CD4-positive, CD25-positive, alpha-beta regulatory T cell (primary cell): ENCODE data around the gene MRPL20. TPM values are rescaled to one million over a fixed set of nuclear protein-coding genes. Genes with fewer than 3 reads are reported as not detected.
"Not testable (repeated sequence)": the region's sequence is repeated elsewhere in the genome, so short reads cannot be mapped to it uniquely, and the experiment has no call there.

Experiments used
- ATAC-seq, 2 donors: fragments of 150-1000 bp; cut with Tn5 transposase; one replicate each; pipeline ENCODE4 v1.10.0; 2021; ENCODE audit warnings: low read depth in 2 of 2, moderate number of reproducible peaks in 2 of 2, moderate library complexity in 1 of 2
- DNase-seq, 3 donors: peaks; one replicate each; pipeline versions ENCODE4 v3.0.0 to v3.0.0-alpha.2; 2012 to 2022; ENCODE audit warnings: mixed read lengths in 1 of 3
- H3K27ac ChIP-seq: one replicate; pipeline ENCODE4 v1.7.0; 2013; ENCODE audit warnings: mild to moderate bottlenecking, low read length; ENCODE audit not compliant: insufficient read depth, poor library complexity, severe bottlenecking
- H3K27me3 ChIP-seq: one replicate; pipeline ENCODE4 v1.7.0; 2013; ENCODE audit warnings: low read length; ENCODE audit not compliant: control insufficient read depth, insufficient read depth
- H3K36me3 ChIP-seq: one replicate; pipeline ENCODE4 v1.7.0; 2013; ENCODE audit warnings: mild to moderate bottlenecking, low read length, moderate library complexity; ENCODE audit not compliant: control insufficient read depth, insufficient read depth
- H3K4me1 ChIP-seq: 2 replicates; pipeline ENCODE4 v1.7.0; 2013; ENCODE audit warnings: mild to moderate bottlenecking, low read length; ENCODE audit not compliant: insufficient read depth, control insufficient read depth, poor library complexity, severe bottlenecking
- H3K4me3 ChIP-seq: one replicate; pipeline ENCODE4 v1.7.0; 2013; ENCODE audit warnings: low read depth, mild to moderate bottlenecking, low read length, moderate library complexity
- H3K9me3 ChIP-seq, 2 experiments: 1 replicate in 1 of 2; 2 replicates in 1 of 2; pipeline ENCODE4 v1.7.0; 2013; ENCODE audit warnings: low read length in 2 of 2, mild to moderate bottlenecking in 1 of 2, moderate library complexity in 1 of 2; ENCODE audit not compliant: control insufficient read depth in 2 of 2
- H3K27ac Mint-ChIP-seq, 3 donors: one replicate each; pipeline ENCODE4 v1.8.0; 2020 to 2022; ENCODE audit warnings: mild to moderate bottlenecking in 3 of 3, mixed read lengths in 3 of 3, moderate library complexity in 2 of 3
- H3K27me3 Mint-ChIP-seq: one replicate; pipeline ENCODE4 v1.8.0; 2022; ENCODE audit warnings: mild to moderate bottlenecking, mixed read lengths
- H3K36me3 Mint-ChIP-seq: one replicate; pipeline ENCODE4 v1.8.0; 2020; ENCODE audit warnings: mixed read lengths
- H3K4me1 Mint-ChIP-seq, 4 donors: one replicate each; pipeline ENCODE4 v1.8.0; 2020 to 2022; ENCODE audit warnings: mixed read lengths in 4 of 4, mild to moderate bottlenecking in 1 of 4
- H3K4me3 Mint-ChIP-seq, 4 donors: one replicate each; pipeline ENCODE4 v1.8.0; 2020 to 2022; ENCODE audit warnings: mild to moderate bottlenecking in 4 of 4, mixed read lengths in 4 of 4, moderate library complexity in 3 of 4
- H3K9me3 Mint-ChIP-seq, 7 donors: one replicate each; pipeline ENCODE4 v1.8.0; 2020 to 2022; ENCODE audit warnings: mixed read lengths in 7 of 7, mild to moderate bottlenecking in 3 of 7, moderate library complexity in 2 of 7
- polyA plus RNA-seq, 4 donors: library from polyadenylated mRNA; unstranded; fragments of 300-500 nt; fragmentation: Illumina TruSeq; gene quantifications; one replicate each; pipeline ENCODE4 v1.2.3, GENCODE V29; 2021
- total RNA-seq: library from RNA; stranded (reverse); gene quantifications from one replicate; pipeline ENCODE4 v1.2.3, GENCODE V29; 2022

Gene MRPL20
- total and polyA plus RNA-seq, 5 donors from 2014 or later, result 83.4 to 188 (median 174) TPM

DNA sequence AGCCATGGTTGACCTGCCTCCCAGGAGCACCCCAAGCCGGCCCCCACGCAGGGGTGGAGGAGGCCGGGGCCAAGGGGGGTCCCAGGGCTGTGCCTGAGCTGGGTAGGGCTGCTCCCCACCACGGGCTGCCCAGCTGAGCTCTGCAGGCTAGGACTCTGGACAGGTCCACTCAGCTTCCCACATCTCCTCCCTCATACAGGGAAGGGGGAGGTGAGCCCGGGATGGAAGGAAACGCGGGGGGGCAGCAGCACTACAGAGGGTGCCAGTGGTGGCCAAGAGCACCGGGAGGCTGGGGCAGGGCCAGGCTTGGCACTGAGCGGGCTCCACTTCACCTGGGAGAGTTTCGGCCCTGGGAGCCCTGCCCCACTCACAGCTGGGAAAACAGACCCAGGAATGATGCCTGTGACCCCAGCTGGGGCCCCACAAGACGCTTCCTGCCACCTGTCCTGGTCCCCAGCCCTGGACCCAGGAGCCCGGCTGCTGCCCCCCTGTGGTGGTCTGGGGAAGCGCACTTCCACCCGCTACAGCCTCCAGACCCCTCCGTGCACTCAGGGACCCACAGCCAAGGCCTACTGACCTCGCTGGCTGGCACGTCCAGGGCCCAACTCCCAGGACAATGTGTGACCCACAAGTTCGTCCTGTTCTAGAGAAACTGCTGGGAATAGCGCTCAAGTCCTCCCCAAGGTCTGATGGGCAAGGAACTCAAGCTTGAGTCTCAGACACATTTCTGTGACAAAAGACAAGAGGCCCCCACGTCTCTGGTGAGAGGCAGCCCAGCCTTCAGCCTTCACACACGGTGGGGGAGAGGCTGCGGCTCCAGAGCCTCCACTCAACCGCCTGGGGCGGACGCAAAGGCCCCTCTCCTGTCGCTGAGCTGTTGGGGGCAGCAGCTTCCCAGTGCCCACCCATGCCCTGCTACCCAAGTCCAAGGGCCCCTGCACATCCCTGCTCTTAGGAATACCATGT is 35.1 kb downstream of the MRPL20 start:
- H3K4me3 Mint-ChIP-seq, result peak overlapping the region in 3 of 4 donors; percentile 75 to 84 (median 79)
- H3K27ac ChIP-seq, result peak overlapping the region; percentile 58

DNA sequence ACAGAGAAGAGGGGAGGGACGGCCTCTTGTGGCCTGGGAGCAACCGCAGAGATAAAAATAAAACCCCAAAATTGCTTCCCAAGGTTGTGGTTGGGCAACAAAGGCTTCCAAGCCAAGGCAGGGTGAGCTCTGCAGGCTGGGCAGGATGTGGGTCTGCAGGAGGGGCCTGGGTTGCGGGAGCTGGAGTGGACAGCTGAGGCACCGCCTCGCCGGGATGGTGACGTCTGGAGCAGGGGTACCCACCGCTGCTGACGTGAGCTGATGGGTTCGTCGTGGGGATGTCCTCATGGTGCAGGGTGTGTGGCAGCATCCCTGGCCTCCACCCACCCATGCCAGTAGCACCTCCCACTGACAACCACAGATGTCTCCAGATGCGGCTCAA is 35.7 kb downstream of the MRPL20 start:
- Histone ChIP-seq H3K27ac (peak overlapping the region; percentile 58), H3K27me3 (no peaks in the 10 kb centered on the region), H3K4me1 (peaks cover 39% of the 10 kb centered on the region), H3K9me3 (peaks cover 0 to 5% of the 10 kb centered on the region in 2 experiments), H3K4me3 (no peak overlapping the region), H3K36me3 (no peaks in the 10 kb centered on the region)
- ATAC-seq (no peak), DNase-seq (peak; percentile 58 to 72 (median 62))
- H3K9me3 Mint-ChIP-seq, result no peaks in the 10 kb centered on the region
- H3K36me3 Mint-ChIP-seq, result no peaks in the 10 kb centered on the region
- H3K4me1 Mint-ChIP-seq, result peaks cover 0 to 36% (median 6%) of the 10 kb centered on the region in 4 donors
- peak overlapping the region; percentile 23 to 68 (median 49) for H3K4me3 Mint-ChIP-seq
- H3K27me3 Mint-ChIP-seq, result no peaks in the 10 kb centered on the region
- peak overlapping the region in 1 of 3 donors; percentile 36 for H3K27ac Mint-ChIP-seq

More for the DNA sequence above, 35.1 kb downstream of the MRPL20 start:
- Histone ChIP-seq H3K36me3 (no peaks in the 10 kb centered on the region), H3K9me3 (peaks cover 0 to 4% of the 10 kb centered on the region in 2 experiments), H3K27me3 (no peaks in the 10 kb centered on the region), H3K4me1 (peaks cover 39% of the 10 kb centered on the region), H3K4me3 (no peak overlapping the region)
- ATAC-seq, result peak; percentile 25 to 34
- peak overlapping the region in 2 of 3 donors; percentile 56 to 79 for H3K27ac Mint-ChIP-seq
- no peaks in the 10 kb centered on the region for H3K36me3 Mint-ChIP-seq
- peaks cover 0 to 36% (median 6%) of the 10 kb centered on the region in 4 donors for H3K4me1 Mint-ChIP-seq
- DNase-seq, result peak; percentile 67 to 74 (median 74)
- H3K27me3 Mint-ChIP-seq, result no peaks in the 10 kb centered on the region
- H3K9me3 Mint-ChIP-seq, result no peaks in the 10 kb centered on the region

DNA sequence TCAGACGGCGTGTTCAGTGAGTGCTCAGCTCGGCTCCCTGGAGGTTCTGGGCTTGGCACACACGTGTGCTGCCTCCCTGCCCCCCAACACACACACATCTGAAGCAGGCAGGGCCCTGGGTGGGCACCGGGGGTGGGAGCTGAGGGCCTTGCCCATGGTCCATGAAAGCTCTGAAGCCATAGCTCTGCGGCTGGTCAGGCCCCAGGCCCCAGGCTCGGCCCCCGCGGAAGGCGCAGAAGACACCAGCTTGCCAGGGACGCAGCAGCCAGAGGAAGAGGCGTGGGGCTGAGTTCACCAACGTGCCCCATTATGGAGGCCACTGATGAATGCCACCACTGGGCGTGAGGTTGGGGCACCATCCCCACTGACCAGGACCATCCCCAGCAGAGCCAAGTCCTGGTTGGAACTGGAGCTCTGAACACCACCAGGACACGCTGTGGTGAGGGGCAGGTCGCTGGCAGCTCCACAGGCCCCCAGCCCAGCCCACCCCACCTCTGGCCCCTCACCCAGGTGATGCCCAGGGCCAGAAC is 36.3 kb downstream of the MRPL20 start:
- Mint-ChIP-seq H3K4me1 (peaks cover 0 to 36% (median 6%) of the 10 kb centered on the region in 4 donors), H3K36me3 (no peaks in the 10 kb centered on the region), H3K4me3 (peak overlapping the region in 2 of 4 donors; percentile 23 to 68), H3K27ac (no peak overlapping the region), H3K27me3 (no peaks in the 10 kb centered on the region), H3K9me3 (no peaks in the 10 kb centered on the region)
- DNase-seq (no peak), ATAC-seq (no peak)
- Histone ChIP-seq H3K36me3 (no peaks in the 10 kb centered on the region), H3K27ac (no peak overlapping the region), H3K9me3 (peaks cover 0 to 5% of the 10 kb centered on the region in 2 experiments), H3K4me3 (no peak overlapping the region), H3K27me3 (no peaks in the 10 kb centered on the region), H3K4me1 (peaks cover 36% of the 10 kb centered on the region)

DNA sequence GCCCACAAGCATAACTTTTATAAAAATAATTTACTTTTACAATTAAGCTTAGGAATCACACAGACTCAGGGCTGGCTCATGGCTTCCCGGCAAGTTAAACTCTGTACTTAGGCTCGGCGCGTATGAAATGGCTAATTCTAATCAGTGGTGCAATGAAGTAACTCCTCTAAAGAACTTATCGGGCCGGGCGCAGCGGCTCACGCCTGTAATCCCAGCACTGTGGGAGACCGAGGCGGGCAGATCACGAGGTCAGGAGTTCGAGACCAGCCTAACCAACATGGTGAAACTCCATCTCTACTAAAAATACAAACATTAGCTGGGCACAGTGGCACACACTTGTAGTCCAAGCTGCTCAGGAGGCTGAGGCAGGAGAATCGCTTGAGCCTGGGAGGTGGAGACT is 37.0 kb downstream of the MRPL20 start:
- not testable (repeated sequence) for H3K9me3 Mint-ChIP-seq, DNase-seq, H3K36me3 ChIP-seq, H3K4me3 ChIP-seq, H3K27ac ChIP-seq, H3K27me3 ChIP-seq, H3K27ac Mint-ChIP-seq, H3K36me3 Mint-ChIP-seq, H3K9me3 ChIP-seq, ATAC-seq, H3K27me3 Mint-ChIP-seq
- peaks cover 33% of the 10 kb centered on the region for H3K4me1 ChIP-seq
- peak overlapping the region in 1 of 4 donors; percentile 68 for H3K4me3 Mint-ChIP-seq
- peaks cover 0 to 31% (median under 1%) of the 10 kb centered on the region in 4 donors for H3K4me1 Mint-ChIP-seq

DNA sequence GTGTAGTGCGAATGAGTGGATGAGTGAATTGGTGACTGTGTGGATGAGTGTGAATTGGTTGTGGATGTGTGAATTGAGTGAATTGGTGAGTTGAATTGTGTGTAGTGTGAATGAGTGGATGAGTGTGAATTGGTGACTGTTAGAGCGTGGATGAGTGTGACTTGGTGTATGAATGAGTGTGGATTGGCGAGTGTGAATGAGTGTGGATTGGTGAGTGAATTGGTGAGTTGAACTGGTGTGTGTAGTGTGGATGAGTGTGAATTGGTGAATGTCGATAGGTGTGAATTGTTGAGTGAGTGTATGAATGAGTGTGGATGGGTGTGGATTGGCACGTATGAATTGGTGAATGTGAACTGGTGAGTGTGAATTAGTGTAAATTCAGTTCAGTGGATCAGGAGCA is 39.8 kb downstream of the MRPL20 start:
- ATAC-seq, result no peak
- H3K27ac Mint-ChIP-seq, result no peak overlapping the region
- DNase-seq, result peak in 1 of 3 donors; percentile 26
- Histone ChIP-seq H3K36me3 (no peaks in the 10 kb centered on the region), H3K27me3 (no peaks in the 10 kb centered on the region), H3K4me3 (no peak overlapping the region), H3K9me3 (peaks cover 0 to 5% of the 10 kb centered on the region in 2 experiments), H3K4me1 (peaks cover 17% of the 10 kb centered on the region), H3K27ac (no peak overlapping the region)
- no peaks in the 10 kb centered on the region for H3K36me3 Mint-ChIP-seq
- H3K4me1 Mint-ChIP-seq, result peaks cover 0 to 16% (median 0%) of the 10 kb centered on the region in 4 donors
- no peaks in the 10 kb centered on the region for H3K9me3 Mint-ChIP-seq
- no peak overlapping the region for H3K4me3 Mint-ChIP-seq
- no peaks in the 10 kb centered on the region for H3K27me3 Mint-ChIP-seq

DNA sequence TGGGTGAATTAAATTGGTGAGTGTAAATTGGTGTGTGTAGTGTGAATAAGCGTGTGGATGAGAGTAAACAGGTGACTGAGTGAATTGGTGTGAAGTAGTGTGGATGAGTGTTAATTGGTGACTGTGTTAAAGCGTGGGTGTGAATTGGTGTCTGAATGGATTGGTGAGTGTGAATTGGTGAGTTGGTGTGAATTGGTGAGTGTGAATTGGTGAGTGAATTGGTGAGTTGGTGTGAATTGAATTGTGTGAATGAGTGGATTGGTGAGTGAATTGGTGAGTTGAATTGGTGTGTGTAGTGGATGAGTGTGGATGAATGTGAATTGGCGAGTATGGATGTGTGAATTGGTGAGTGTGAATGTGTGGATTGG is 40.4 kb downstream of the MRPL20 start:
- H3K9me3 ChIP-seq, result peaks cover 0 to 5% of the 10 kb centered on the region in 2 experiments
- peaks cover 0 to 12% (median 0%) of the 10 kb centered on the region in 4 donors for H3K4me1 Mint-ChIP-seq
- H3K4me3 ChIP-seq, result no peak overlapping the region
- H3K36me3 Mint-ChIP-seq, result no peaks in the 10 kb centered on the region
- H3K27me3 ChIP-seq, result no peaks in the 10 kb centered on the region
- peaks cover 6% of the 10 kb centered on the region for H3K27me3 Mint-ChIP-seq
- DNase-seq, result no peak
- no peaks in the 10 kb centered on the region for H3K36me3 ChIP-seq
- H3K9me3 Mint-ChIP-seq, result no peaks in the 10 kb centered on the region
- no peak for ATAC-seq
- peaks cover 11% of the 10 kb centered on the region for H3K4me1 ChIP-seq
- no peak overlapping the region for H3K27ac Mint-ChIP-seq
- H3K4me3 Mint-ChIP-seq, result no peak overlapping the region
- no peak overlapping the region for H3K27ac ChIP-seq

DNA sequence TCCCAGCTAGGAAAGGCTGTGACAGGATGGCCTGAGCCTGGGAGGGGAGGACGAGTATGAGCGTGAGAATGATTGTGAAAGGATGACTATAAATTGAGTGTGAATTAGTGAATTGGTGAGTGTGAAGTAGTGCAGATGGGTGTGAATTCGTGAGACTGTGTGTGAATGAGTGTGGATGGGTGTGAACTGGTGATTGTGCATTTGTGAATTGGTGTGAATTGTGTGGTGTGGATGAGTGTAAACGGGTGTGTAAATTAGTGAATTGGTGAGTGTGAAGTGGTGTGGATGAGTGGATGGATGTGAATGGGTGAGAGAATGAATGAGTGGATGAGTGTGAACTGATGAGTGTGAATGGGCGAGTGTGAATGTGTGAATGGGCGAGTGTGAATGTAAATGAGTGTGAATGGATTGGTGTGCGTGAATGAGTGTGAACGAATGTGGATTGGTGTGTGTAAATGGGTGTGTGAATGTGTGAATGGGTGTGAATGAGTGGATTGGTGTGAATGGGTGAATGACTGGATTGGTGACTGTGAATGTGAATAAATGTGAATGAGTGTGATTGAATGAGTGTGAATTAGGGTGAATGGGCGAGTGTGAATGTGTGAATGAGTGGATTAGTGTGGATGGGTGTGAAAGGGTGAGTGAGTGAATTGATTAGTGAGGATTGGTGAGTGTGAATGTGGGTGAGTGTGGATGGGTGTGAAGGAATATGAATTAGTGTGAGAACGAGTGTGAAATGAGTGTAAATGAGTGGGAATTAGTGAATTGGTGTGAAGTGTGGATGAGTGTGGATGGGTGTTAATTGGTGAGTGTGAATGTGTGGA is 41.0 kb downstream of the MRPL20 start:
- H3K27ac ChIP-seq, result no peak overlapping the region
- H3K36me3 ChIP-seq, result no peaks in the 10 kb centered on the region
- H3K9me3 Mint-ChIP-seq, result no peaks in the 10 kb centered on the region
- no peak overlapping the region for H3K4me3 Mint-ChIP-seq
- peaks cover 0 to 5% of the 10 kb centered on the region in 2 experiments for H3K9me3 ChIP-seq
- no peaks in the 10 kb centered on the region for H3K36me3 Mint-ChIP-seq
- H3K27me3 ChIP-seq, result no peaks in the 10 kb centered on the region
- no peak overlapping the region for H3K4me3 ChIP-seq
- no peak for ATAC-seq
- peaks cover 6% of the 10 kb centered on the region for H3K27me3 Mint-ChIP-seq
- peaks cover 5% of the 10 kb centered on the region for H3K4me1 ChIP-seq
- no peak for DNase-seq
- peaks cover 0 to 7% (median 0%) of the 10 kb centered on the region in 4 donors for H3K4me1 Mint-ChIP-seq
- H3K27ac Mint-ChIP-seq, result no peak overlapping the region
